WERI-Rb-1 (cell line): Measurements from ENCODE around the gene ATP8A2.

ENCODE experiments used
- DNase-seq: peaks from one replicate; pipeline ENCODE4 v3.0.0-alpha.2; 2020
- H3K27ac ChIP-seq: fragments of 250-450 bp; sonication (Bioruptor Pico); 2 replicates; pipeline ENCODE4 v1.5.1; 2020; ENCODE audit warnings: mild to moderate bottlenecking, moderate library complexity
- H3K27me3 ChIP-seq: fragments of 250-450 bp; sonication (Bioruptor Pico); 2 replicates; pipeline ENCODE4 v1.5.1; 2021; ENCODE audit warnings: mild to moderate bottlenecking, low read depth, moderate library complexity; ENCODE audit not compliant: insufficient read depth, severe bottlenecking
- H3K36me3 ChIP-seq: fragments of 250-450 bp; sonication (Bioruptor Pico); 2 replicates; pipeline ENCODE4 v1.5.1; 2020; ENCODE audit warnings: mild to moderate bottlenecking, moderate library complexity
- H3K4me3 ChIP-seq: 2 replicates; pipeline ENCODE4 v1.5.1; 2011; ENCODE audit warnings: low read depth, mild to moderate bottlenecking, control low read depth, low read length
- H3K9me3 ChIP-seq: fragments of 250-450 bp; sonication (Bioruptor Pico); 2 replicates; pipeline ENCODE4 v1.5.1; 2021; ENCODE audit warnings: mild to moderate bottlenecking, moderate library complexity; ENCODE audit not compliant: severe bottlenecking
- CTCF ChIP-seq: IDR thresholded peaks from 2 replicates; pipeline ENCODE4 v1.5.1; 2011; ENCODE audit warnings: low read depth, mild to moderate bottlenecking, control low read depth, inconsistent platforms, low read length

Gene ATP8A2

GRCh38 chr13:25847145-25847544 is 475.4 kb downstream of the ATP8A2 start:
- no peak overlapping the region for H3K4me3 ChIP-seq
- H3K36me3 ChIP-seq = no peaks in the 10 kb centered on the region
- DNase-seq = no peak
- no peaks in the 10 kb centered on the region for H3K27me3 ChIP-seq
- no peaks in the 10 kb centered on the region for H3K9me3 ChIP-seq
- no peak overlapping the region for H3K27ac ChIP-seq
- TF ChIP-seq CTCF = no peak

- Histone ChIP-seq H3K36me3 (no peaks in the 10 kb centered on the region), H3K9me3 (no peaks in the 10 kb centered on the region), H3K4me3 (no peak overlapping the region), H3K27me3 (no peaks in the 10 kb centered on the region), H3K27ac (no peak overlapping the region)
- TF ChIP-seq CTCF = no peak
- DNase-seq = no peak
These were observed 476.2 kb downstream of the ATP8A2 start for GRCh38 chr13:25847635-25848626.

GRCh38 chr13:25848812-25849745 is 477.3 kb downstream of the ATP8A2 start:
- Histone ChIP-seq H3K36me3 (no peaks in the 10 kb centered on the region), H3K9me3 (no peaks in the 10 kb centered on the region), H3K27ac (no peak overlapping the region), H3K27me3 (no peaks in the 10 kb centered on the region), H3K4me3 (no peak overlapping the region)
- TF ChIP-seq CTCF = no peak
- no peak for DNase-seq

- Histone ChIP-seq H3K36me3 (no peaks in the 10 kb centered on the region), H3K9me3 (no peaks in the 10 kb centered on the region), H3K27me3 (no peaks in the 10 kb centered on the region), H3K4me3 (no peak overlapping the region), H3K27ac (no peak overlapping the region)
- TF ChIP-seq CTCF = no peak
- DNase-seq = no peak
These were observed 486.1 kb downstream of the ATP8A2 start for GRCh38 chr13:25857830-25858229.

GRCh38 chr13:25859528-25859927 is 487.8 kb downstream of the ATP8A2 start:
- TF ChIP-seq CTCF = no peak
- Histone ChIP-seq H3K36me3 (no peaks in the 10 kb centered on the region), H3K9me3 (no peaks in the 10 kb centered on the region), H3K27me3 (no peaks in the 10 kb centered on the region), H3K4me3 (no peak overlapping the region), H3K27ac (no peak overlapping the region)
- no peak for DNase-seq
